GM10266 (cell line): ENCODE measurements around the gene IL25.

ENCODE experiments used
- DNase-seq: peaks from one replicate; pipeline ENCODE4 v3.0.0; 2012; ENCODE audit errors: extremely low spot score
- CTCF ChIP-seq: IDR thresholded peaks from 2 replicates; pipeline ENCODE4 v1.5.1; 2012; ENCODE audit warnings: mild to moderate bottlenecking, low read depth; ENCODE audit not compliant: control insufficient read depth, insufficient read depth; ENCODE audit errors: missing control alignments

IL25 gene

GRCh38 chr14:23407516-23408306, 35.1 kb downstream of the IL25 start, which contains the start of gene MYH6:
MYH6 (minus strand) TSS chr14:23408273; CDS start chr14:23407223, 1,050 bp downstream.
- DNase-seq = no peak
- no peak for TF ChIP-seq CTCF

- DNase-seq = no peak
- TF ChIP-seq CTCF = no peak
Measured at GRCh38 chr14:23408307-23408630, 35.7 kb downstream of the IL25 start.

- peak; percentile 53 for DNase-seq
- TF ChIP-seq CTCF = no peak
Measured at GRCh38 chr14:23409475-23409874, 36.9 kb downstream of the IL25 start.

GRCh38 chr14:23409966-23410635, 37.5 kb downstream of the IL25 start:
- DNase-seq = no peak
- TF ChIP-seq CTCF = no peak

- DNase-seq = no peak
- no peak for TF ChIP-seq CTCF
Measured at GRCh38 chr14:23411563-23412525, 39.2 kb downstream of the IL25 start.

GRCh38 chr14:23413681-23414080, 41.1 kb downstream of the IL25 start:
- no peak for DNase-seq
- no peak for TF ChIP-seq CTCF
